GM21390 (cell line): ENCODE measurements around the gene ADIPOR1.
A peak's percentile ranks its signal among the peaks of the same experiment; 100 is the strongest.

ENCODE experiments used
- ATAC-seq: cut with Tn5 transposase; IDR thresholded peaks from one replicate; pipeline ENCODE4 v1.9.1; 2021; ENCODE audit not compliant: unreplicated experiment

ADIPOR1 gene

GRCh38 chr1:202972046-202972445 lies 13.9 kb upstream of the ADIPOR1 start:
- no peak for ATAC-seq

- peak; percentile 52 for ATAC-seq
Measured at GRCh38 chr1:202968895-202969295, 10.8 kb upstream of the ADIPOR1 start.

- ATAC-seq: no peak
Measured at GRCh38 chr1:202968351-202968750, 10.2 kb upstream of the ADIPOR1 start.

GRCh38 chr1:202967684-202968281 lies 9.7 kb upstream of the ADIPOR1 start:
- ATAC-seq: peak; percentile 1

- ATAC-seq: no peak
Measured at GRCh38 chr1:202966006-202966898, 8.1 kb upstream of the ADIPOR1 start.

GRCh38 chr1:202965422-202965821 lies 7.3 kb upstream of the ADIPOR1 start:
- ATAC-seq: no peak

- no peak for ATAC-seq
Measured at GRCh38 chr1:202964791-202965410, 6.8 kb upstream of the ADIPOR1 start.

GRCh38 chr1:202961220-202961880 lies 3.2 kb upstream of the ADIPOR1 start:
- ATAC-seq: no peak

GRCh38 chr1:202959276-202959620 lies 1.1 kb upstream of the ADIPOR1 start:
- no peak for ATAC-seq

GRCh38 chr1:202958544-202959275 lies 598 bp upstream of the ADIPOR1 start:
- ATAC-seq: peak; percentile 5

- no peak for ATAC-seq
Measured at GRCh38 chr1:202956969-202957368, 1.1 kb downstream of the ADIPOR1 start.

- ATAC-seq: no peak
Measured at GRCh38 chr1:202954057-202954745, 3.9 kb downstream of the ADIPOR1 start.

- no peak for ATAC-seq
Measured at GRCh38 chr1:202953392-202953791, 4.7 kb downstream of the ADIPOR1 start.

GRCh38 chr1:202952818-202953217 lies 5.3 kb downstream of the ADIPOR1 start:
- no peak for ATAC-seq

GRCh38 chr1:202952099-202952498 lies 6.0 kb downstream of the ADIPOR1 start:
- no peak for ATAC-seq

- ATAC-seq: no peak
Measured at GRCh38 chr1:202951437-202951836, 6.7 kb downstream of the ADIPOR1 start.

GRCh38 chr1:202945483-202945882 lies 12.6 kb downstream of the ADIPOR1 start:
- no peak for ATAC-seq

- no peak for ATAC-seq
Measured at GRCh38 chr1:202944438-202944921, 13.6 kb downstream of the ADIPOR1 start.

GRCh38 chr1:202942426-202942825 lies 15.7 kb downstream of the ADIPOR1 start:
- ATAC-seq: no peak

GRCh38 chr1:202941372-202941771 lies 16.7 kb downstream of the ADIPOR1 start:
- no peak for ATAC-seq
